Gastrocnemius medialis (tissue), 4 donors: Measurements from ENCODE around the gene NT5DC3.

Experiments
- POLR2A ChIP-seq, 2 donors: fragments of 450-650 bp; IDR thresholded peaks; one replicate each; pipeline ENCODE4 v1.6.1; 2017; ENCODE audit warnings: antibody characterized with exemption in 2 of 2, mild to moderate bottlenecking in 2 of 2, moderate library complexity in 2 of 2
- TF ChIP-seq, protein P1 (sequence below), 5 experiments: fragments of 450-650 bp in 3 of 5; fragments of 200-600 bp in 2 of 5; sonication (generic) in 2 of 5; IDR thresholded peaks in 4 of 5; conservative IDR thresholded peaks in 1 of 5; 1 replicate in 4 of 5; 2 replicates in 1 of 5; pipeline ENCODE4 v1.5.1; 2016 to 2019; ENCODE audit warnings: antibody characterized with exemption in 5 of 5, mild to moderate bottlenecking in 3 of 5, moderate library complexity in 3 of 5

DNA sequence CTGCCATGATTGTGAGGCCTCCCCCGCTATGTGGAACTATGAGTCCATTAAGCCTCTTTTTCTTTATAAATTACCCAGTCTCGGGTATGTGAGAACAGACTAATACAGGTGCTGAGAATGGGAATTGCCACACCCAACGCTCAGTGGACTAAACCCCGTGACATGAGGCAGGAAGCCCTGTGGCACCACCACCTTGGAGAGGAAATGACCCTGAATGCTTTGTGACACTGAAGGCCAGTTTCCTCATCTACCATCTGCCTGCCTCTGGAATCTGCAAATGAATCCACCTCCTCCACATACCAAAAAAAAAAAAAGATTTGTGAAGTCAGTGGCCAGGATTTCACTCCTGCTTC lies 41.6 kb downstream of the NT5DC3 start:
- TF ChIP-seq, protein P1, sequence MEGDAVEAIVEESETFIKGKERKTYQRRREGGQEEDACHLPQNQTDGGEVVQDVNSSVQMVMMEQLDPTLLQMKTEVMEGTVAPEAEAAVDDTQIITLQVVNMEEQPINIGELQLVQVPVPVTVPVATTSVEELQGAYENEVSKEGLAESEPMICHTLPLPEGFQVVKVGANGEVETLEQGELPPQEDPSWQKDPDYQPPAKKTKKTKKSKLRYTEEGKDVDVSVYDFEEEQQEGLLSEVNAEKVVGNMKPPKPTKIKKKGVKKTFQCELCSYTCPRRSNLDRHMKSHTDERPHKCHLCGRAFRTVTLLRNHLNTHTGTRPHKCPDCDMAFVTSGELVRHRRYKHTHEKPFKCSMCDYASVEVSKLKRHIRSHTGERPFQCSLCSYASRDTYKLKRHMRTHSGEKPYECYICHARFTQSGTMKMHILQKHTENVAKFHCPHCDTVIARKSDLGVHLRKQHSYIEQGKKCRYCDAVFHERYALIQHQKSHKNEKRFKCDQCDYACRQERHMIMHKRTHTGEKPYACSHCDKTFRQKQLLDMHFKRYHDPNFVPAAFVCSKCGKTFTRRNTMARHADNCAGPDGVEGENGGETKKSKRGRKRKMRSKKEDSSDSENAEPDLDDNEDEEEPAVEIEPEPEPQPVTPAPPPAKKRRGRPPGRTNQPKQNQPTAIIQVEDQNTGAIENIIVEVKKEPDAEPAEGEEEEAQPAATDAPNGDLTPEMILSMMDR (IDR thresholded peaks at IDR 0.05 in 4 of 5, conservative IDR thresholded peaks at IDR 0.05 in 1 of 5), result no peak
- TF ChIP-seq POLR2A (IDR thresholded peaks at IDR 0.05), result no peak
